Gastroesophageal sphincter (tissue), 3 donors: ENCODE results near the gene VTCN1.

Experiments used
- CTCF ChIP-seq, 4 experiments: fragments of 200-600 bp in 2 of 4; fragments of 450-650 bp in 2 of 4; sonication (generic) in 1 of 4; IDR thresholded peaks; one replicate each; pipeline ENCODE4 v1.5.1; 2017 to 2019; ENCODE audit warnings: antibody characterized with exemption in 4 of 4, mild to moderate bottlenecking in 2 of 4, moderate library complexity in 2 of 4
- EP300 ChIP-seq: sonication (generic); formaldehyde crosslinking; IDR thresholded peaks from one replicate; pipeline ENCODE4 v1.6.1; 2017; ENCODE audit warnings: antibody characterized with exemption, mild to moderate bottlenecking
- POLR2A ChIP-seq, 2 donors: fragments of 450-650 bp; IDR thresholded peaks; one replicate each; pipeline ENCODE4 v1.6.1; 2017; ENCODE audit warnings: antibody characterized with exemption in 2 of 2, mild to moderate bottlenecking in 2 of 2, moderate library complexity in 1 of 2
- POLR2AphosphoS5 ChIP-seq: sonication (generic); formaldehyde crosslinking; IDR thresholded peaks from one replicate; pipeline ENCODE4 v1.6.1; 2017; ENCODE audit warnings: antibody characterized with exemption

- TF ChIP-seq CTCF (IDR thresholded peaks at IDR 0.05) = no peak
- TF ChIP-seq POLR2A (IDR thresholded peaks at IDR 0.05) = no peak
- TF ChIP-seq POLR2AphosphoS5 = no peak
- no peak for TF ChIP-seq EP300
These were observed 18.5 kb upstream of the VTCN1 start for GRCh38 chr1:117229217-117229616.
